Measurements from ENCODE around the gene TAF15. TPM values are rescaled to one million over a fixed set of nuclear protein-coding genes. Genes with fewer than 3 reads are reported as not detected.

The TAF15 gene
- total RNA-seq, 4 donors from 2014 or later = 62.8 to 115 (median 88.4) TPM

GRCh38 chr17:35843698-35844097, 34.4 kb downstream of the TAF15 start:
- WGBS, 2 donors = 94 to 96% methylated on average over 2 of the region's 2 CpGs
- H3K4me3 ChIP-seq = no peak overlapping the region
- H3K9me3 ChIP-seq = no peaks in the 10 kb centered on the region
- DNase-seq (ENCODE audit: low spot score in 2 of 2) = no peak
- H3K36me3 ChIP-seq = peaks cover 4 to 98% (median 32%) of the 10 kb centered on the region in 3 donors
- H3K4me1 ChIP-seq = peaks cover 0 to 27% (median 0%) of the 10 kb centered on the region in 4 donors
- TF ChIP-seq POLR2A (IDR thresholded peaks at IDR 0.05) (no peak), EP300 (IDR thresholded peaks at IDR 0.05) (no peak), CTCF (IDR thresholded peaks at IDR 0.05) (no peak)
- H3K27ac ChIP-seq = no peak overlapping the region
- no peaks in the 10 kb centered on the region for H3K27me3 ChIP-seq

- no peak overlapping the region for H3K4me3 ChIP-seq
- H3K27me3 ChIP-seq = no peaks in the 10 kb centered on the region
- DNase-seq (ENCODE audit: low spot score in 2 of 2) = no peak
- H3K9me3 ChIP-seq = no peaks in the 10 kb centered on the region
- no peak overlapping the region for H3K27ac ChIP-seq
- peaks cover 4 to 93% (median 27%) of the 10 kb centered on the region in 3 donors for H3K36me3 ChIP-seq
- no peak for TF ChIP-seq EP300 (IDR thresholded peaks at IDR 0.05)
- TF ChIP-seq POLR2A (IDR thresholded peaks at IDR 0.05) = no peak
- TF ChIP-seq CTCF (IDR thresholded peaks at IDR 0.05) = no peak
- WGBS, 2 donors = 96 to 98% methylated on average over 19 of the region's 19 CpGs
- H3K4me1 ChIP-seq = peaks cover 0 to 27% (median 0%) of the 10 kb centered on the region in 4 donors
Observed at GRCh38 chr17:35844547-35844946, 35.3 kb downstream of the TAF15 start.

- Histone ChIP-seq H3K9me3 (no peaks in the 10 kb centered on the region), H3K27me3 (no peaks in the 10 kb centered on the region), H3K27ac (peak overlapping the region in 2 of 4 donors; percentile 46 to 62), H3K36me3 (peaks cover 4 to 89% (median 20%) of the 10 kb centered on the region in 3 donors), H3K4me3 (no peak overlapping the region), H3K4me1 (peaks cover 0 to 27% (median 0%) of the 10 kb centered on the region in 4 donors)
- WGBS, 2 donors = 86 to 87% methylated on average over 3 of the region's 3 CpGs
- no peak for DNase-seq (ENCODE audit: low spot score in 2 of 2)
- TF ChIP-seq CTCF (IDR thresholded peaks at IDR 0.05) = no peak
- TF ChIP-seq EP300 (IDR thresholded peaks at IDR 0.05) = no peak
- TF ChIP-seq POLR2A (IDR thresholded peaks at IDR 0.05) = no peak
Observed at GRCh38 chr17:35846055-35846809, 36.9 kb downstream of the TAF15 start.

- Histone ChIP-seq H3K9me3 (no peaks in the 10 kb centered on the region), H3K27me3 (no peaks in the 10 kb centered on the region), H3K36me3 (peaks cover 4 to 87% (median 14%) of the 10 kb centered on the region in 3 donors), H3K4me1 (peaks cover 0 to 27% (median 0%) of the 10 kb centered on the region in 4 donors), H3K27ac (peak overlapping the region in 2 of 4 donors; percentile 46 to 62), H3K4me3 (no peak overlapping the region)
- no peak for TF ChIP-seq EP300 (IDR thresholded peaks at IDR 0.05)
- no peak for TF ChIP-seq CTCF (IDR thresholded peaks at IDR 0.05)
- TF ChIP-seq POLR2A (IDR thresholded peaks at IDR 0.05) = no peak
- no peak for DNase-seq (ENCODE audit: low spot score in 2 of 2)
- 50 to 52% methylated on average over 2 of the region's 2 CpGs for whole genome bisulfite sequencing, 2 donors
Observed at GRCh38 chr17:35847006-35847405, 37.7 kb downstream of the TAF15 start.

- Histone ChIP-seq H3K4me3 (no peak overlapping the region), H3K36me3 (peaks cover 4 to 86% (median 14%) of the 10 kb centered on the region in 3 donors), H3K4me1 (peaks cover 0 to 27% (median 0%) of the 10 kb centered on the region in 4 donors), H3K9me3 (no peaks in the 10 kb centered on the region), H3K27ac (peak overlapping the region in 2 of 4 donors; percentile 20 to 62), H3K27me3 (no peaks in the 10 kb centered on the region)
- 84 to 90% methylated on average over 4 of the region's 4 CpGs for WGBS, 2 donors
- DNase-seq (ENCODE audit: low spot score in 2 of 2) = no peak
- TF ChIP-seq CTCF (IDR thresholded peaks at IDR 0.05) = no peak
- TF ChIP-seq EP300 (IDR thresholded peaks at IDR 0.05) = no peak
- TF ChIP-seq POLR2A (IDR thresholded peaks at IDR 0.05) = no peak
Observed at GRCh38 chr17:35847633-35848373, 38.5 kb downstream of the TAF15 start.

Measured in tibial nerve (tissue), 4 donors.